ENCODE data around the gene ABHD14A. TPM values are rescaled to one million over a fixed set of nuclear protein-coding genes. Genes with fewer than 3 reads are reported as not detected.
A peak's percentile ranks its signal among the peaks of the same experiment; 100 is the strongest.

ABHD14A gene
- total and polyA plus RNA-seq, 2 of the 13 experiments (the other 11 are each of a cell fraction or from before 2014, with no cell fraction given) = 29.5 to 46.9 TPM

GRCh38 chr3:51995346-51996163, 20.7 kb downstream of the ABHD14A start, which contains the start of gene RPL29 (continued):
- no peak for TF ChIP-seq EZH2 (conservative IDR thresholded peaks at IDR 0.05; ENCODE audit: low read depth, low read length)
- TF ChIP-seq ELF3 (CRISPR knock-in tag; IDR thresholded peaks at IDR 0.05) = peak; percentile 90
- 0 out of 2 replicates have a peak, but pooled peaks have one; percentile 61 for TF ChIP-seq FLYWCH1 (CRISPR knock-in tag; IDR thresholded peaks at IDR 0.05)
- TF ChIP-seq EHMT2 (IDR thresholded peaks at IDR 0.05; ENCODE audit: borderline replicate concordance, low read depth, low read length) = no peak
- peak; percentile 89 for TF ChIP-seq HES4 (CRISPR knock-in tag; IDR thresholded peaks at IDR 0.05; ENCODE audit: borderline replicate concordance)
- TF ChIP-seq ZKSCAN1 (IDR thresholded peaks at IDR 0.05; ENCODE audit: low read length) = no peak
- peak; percentile 86; the same call in 1 of the 2 replicates for TF ChIP-seq ZSCAN5A (CRISPR knock-in tag; IDR thresholded peaks at IDR 0.05; ENCODE audit: borderline replicate concordance)
- TF ChIP-seq BRF2 (CRISPR knock-in tag; IDR thresholded peaks at IDR 0.05) = peak; percentile 70
- peak; percentile 35; the same call in 1 of the 2 replicates for TF ChIP-seq SP2 (CRISPR knock-in tag; IDR thresholded peaks at IDR 0.05)
- TF ChIP-seq REPIN1 (CRISPR knock-in tag; IDR thresholded peaks at IDR 0.05; ENCODE audit: borderline replicate concordance, low read depth) = peak; percentile 93
- peak; percentile 71; the same call in 1 of the 2 replicates for TF ChIP-seq ZNF710 (CRISPR knock-in tag; IDR thresholded peaks at IDR 0.05; ENCODE audit: borderline replicate concordance)
- TF ChIP-seq ZNF740 (CRISPR knock-in tag; IDR thresholded peaks at IDR 0.05) = peak; percentile 97
- TF ChIP-seq ZNF326 (CRISPR knock-in tag; IDR thresholded peaks at IDR 0.05; ENCODE audit: borderline replicate concordance) = no peak
- TF ChIP-seq ZNF7 (CRISPR knock-in tag; IDR thresholded peaks at IDR 0.05) = no peak
- TF ChIP-seq THAP11 (CRISPR knock-in tag; IDR thresholded peaks at IDR 0.05) = peak; percentile 97
- peak; percentile 70; the same call in 1 of the 2 replicates for TF ChIP-seq TOPORS (CRISPR knock-in tag; IDR thresholded peaks at IDR 0.05)
- no peak for TF ChIP-seq HNRNPUL1 (IDR thresholded peaks at IDR 0.05; ENCODE audit: low read depth, low read length)
- TF ChIP-seq SATB2 (CRISPR knock-in tag; IDR thresholded peaks at IDR 0.05) = peak; percentile 43; the same call in 1 of the 2 replicates
- no peak for TF ChIP-seq MTA3 (CRISPR knock-in tag; IDR thresholded peaks at IDR 0.05)
- TF ChIP-seq SALL1 (CRISPR knock-in tag; IDR thresholded peaks at IDR 0.05) = peak; percentile 93
- no peak for TF ChIP-seq E2F2 (CRISPR knock-in tag; IDR thresholded peaks at IDR 0.05; ENCODE audit: borderline replicate concordance)
- peak; percentile 90 for TF ChIP-seq PHF8 (CRISPR knock-in tag; IDR thresholded peaks at IDR 0.05)
- no peak for TF ChIP-seq NFATC3 (CRISPR knock-in tag; IDR thresholded peaks at IDR 0.05)
- TF ChIP-seq SRSF9 (IDR thresholded peaks at IDR 0.05; ENCODE audit: borderline replicate concordance, insufficient read depth, low read depth, low read length, poor library complexity, severe bottlenecking) = no peak

Measured in HepG2 (cell line).